Cardiac septum (tissue), 1 donor: ENCODE measurements around the gene REEP6. TPM values are rescaled to one million over a fixed set of nuclear protein-coding genes. Genes with fewer than 3 reads are reported as not detected.
"Not testable (repeated sequence)": the region's sequence is repeated elsewhere in the genome, so short reads cannot be mapped to it uniquely, and the experiment has no call there.

Experiments used
- DNase-seq: peaks from one replicate; pipeline ENCODE4 v3.0.0-alpha.2; 2020; ENCODE audit warnings: low spot score
- intact Hi-C: fragments of 100-400 bp; cut with DNase I; formaldehyde crosslinking; loops from one replicate; pipeline ENCODE4 v1.14.0; 2022
- total RNA-seq: library from RNA; stranded (reverse); fragmentation: NEBNext Ultra II Directional; extraction: Animal tissue kit (Norgen Biotek cat#: 25700); gene quantifications from one replicate; pipeline ENCODE4 v1.2.1, GENCODE V29; 2021
- donor health status: DM: no; HTN: no; CAD: no.

Gene REEP6
- total RNA-seq, 1 donor from 2014 or later, result 3.3 TPM

- intact Hi-C loops, result no loop called here
- no peak for DNase-seq
Observed at GRCh38 chr19:1532003-1532402, 41.0 kb downstream of the REEP6 start.

- DNase-seq, result no peak
Observed at GRCh38 chr19:1533510-1534150, 42.6 kb downstream of the REEP6 start.

GRCh38 chr19:1534972-1535371, 44.0 kb downstream of the REEP6 start:
- intact Hi-C loops, result no loop called here
- no peak for DNase-seq

More at GRCh38 chr19:1533510-1534150, 42.6 kb downstream of the REEP6 start:
- intact Hi-C loops, result no loop called here

GRCh38 chr19:1535699-1536098, 44.7 kb downstream of the REEP6 start:
- intact Hi-C loops, DNase-seq: not testable (repeated sequence)

- intact Hi-C loops, result no loop called here
- no peak for DNase-seq
Observed at GRCh38 chr19:1538978-1539377, 48.0 kb downstream of the REEP6 start.

GRCh38 chr19:1539749-1540148, 48.8 kb downstream of the REEP6 start:
- intact Hi-C loops, result loop anchor here (10.0 kb wide), 1 partner anchor 255 kb away; no protein-coding TSS in a partner anchor

GRCh38 chr19:1540365-1540925, 49.5 kb downstream of the REEP6 start:
- intact Hi-C loops, result loop anchor here (10.0 kb wide), 1 partner anchor 254 kb away; no protein-coding TSS in a partner anchor
- no peak for DNase-seq

More at GRCh38 chr19:1539749-1540148, 48.8 kb downstream of the REEP6 start:
- DNase-seq, result not testable (repeated sequence)

Other genes with a start within 250 kb of the REEP6 start
- 486 TPM for gene ATP5F1D, start 249.4 kb upstream of the REEP6 start, total RNA-seq
- 97.5 TPM for gene MIDN, start 242.6 kb upstream of the REEP6 start, total RNA-seq
- 318 TPM for gene CIRBP, start 221.8 kb upstream of the REEP6 start, total RNA-seq
- 20.0 TPM for gene FAM174C, start 215.7 kb upstream of the REEP6 start, total RNA-seq
- gene EFNA2, start 205.3 kb upstream of the REEP6 start, total RNA-seq, result not detected
- gene NDUFS7, start 107.3 kb upstream of the REEP6 start, total RNA-seq, result 233 TPM
- gene GAMT, start 89.6 kb upstream of the REEP6 start, total RNA-seq, result 51.6 TPM
- gene DAZAP1, start 83.6 kb upstream of the REEP6 start, total RNA-seq, result 81.2 TPM
- gene RPS15, start 52.8 kb upstream of the REEP6 start, total RNA-seq, result 479 TPM
- 0.08 TPM for gene APC2, start 41.1 kb upstream of the REEP6 start, total RNA-seq
- 16.9 TPM for gene C19orf25, start 12.0 kb upstream of the REEP6 start, total RNA-seq
- gene PCSK4, start 831 bp upstream of the REEP6 start, total RNA-seq, result 1.5 TPM
- gene ADAMTSL5, start 21.8 kb downstream of the REEP6 start, total RNA-seq, result 69.7 TPM
- not detected for gene PLK5, start 32.9 kb downstream of the REEP6 start, total RNA-seq
- gene MEX3D, start 77.1 kb downstream of the REEP6 start, total RNA-seq, result 8.3 TPM
- 61.8 TPM for gene MBD3, start 101.7 kb downstream of the REEP6 start, total RNA-seq
- gene UQCR11, start 114.3 kb downstream of the REEP6 start, total RNA-seq, result 697 TPM
- gene TCF3, start 161.4 kb downstream of the REEP6 start, total RNA-seq, result 27.7 TPM